B cell (primary cell): Measurements from ENCODE around the gene THEMIS. TPM values are rescaled to one million over a fixed set of nuclear protein-coding genes. Genes with fewer than 3 reads are reported as not detected.

Experiments used
- ATAC-seq: fragments of 200-7000 bp; cut with Tn5 transposase; one replicate; pipeline ENCODE4 v1.10.0; 2021; ENCODE audit warnings: low read depth, mild to moderate bottlenecking, moderate number of reproducible peaks, moderate library complexity
- CTCF ChIA-PET: fragments of 350-600 bp; sonication (Branson Sonifier 250); formaldehyde crosslinking; loops from one replicate; lab custom pipeline; 2021; ENCODE audit warnings: antibody characterized with exemption, inconsistent platforms; lab: Charles Lee
- POLR2A ChIA-PET: fragments of 350-600 bp; sonication (Branson Sonifier 250); formaldehyde crosslinking; loops from one replicate; lab custom pipeline; 2021; ENCODE audit warnings: antibody characterized with exemption; lab: Charles Lee
- DNase-seq: peaks from one replicate; pipeline ENCODE4 v3.0.0; 2013
- H2AFZ ChIP-seq: 2 replicates; pipeline ENCODE4 v1.6.1; 2012; ENCODE audit warnings: mild to moderate bottlenecking, low read depth, low read length; ENCODE audit not compliant: insufficient read depth, poor library complexity, severe bottlenecking
- H3K27ac ChIP-seq, 2 donors: 1 replicate in 1 of 2; 2 replicates in 1 of 2; pipeline ENCODE4 v1.5.1; 2012 to 2013; ENCODE audit warnings: low read length in 2 of 2, mild to moderate bottlenecking in 2 of 2, moderate library complexity in 1 of 2
- H3K27me3 ChIP-seq, 4 experiments: fragments of 200-600 bp in 1 of 4; sonication (generic) in 1 of 4; replicated peaks in 1 of 4; 1 replicate in 2 of 4; 2 replicates in 2 of 4; pipeline versions ENCODE4 v1.6.1 to v1.7.0; 2013 to 2016; ENCODE audit warnings: low read length in 3 of 4, mild to moderate bottlenecking in 2 of 4, mixed read lengths in 1 of 4, moderate library complexity in 1 of 4; ENCODE audit not compliant: insufficient read depth in 4 of 4, control insufficient read depth in 3 of 4; ENCODE audit errors: control extremely low read depth in 1 of 4
- H3K36me3 ChIP-seq, 2 experiments: replicated peaks in 1 of 2; 1 replicate in 1 of 2; 2 replicates in 1 of 2; pipeline versions ENCODE4 v1.6.1 to v1.7.1; 2013; ENCODE audit warnings: low read length in 1 of 2; ENCODE audit not compliant: insufficient read depth in 2 of 2, control insufficient read depth in 1 of 2; ENCODE audit errors: control extremely low read depth in 1 of 2, extremely low read depth in 1 of 2
- H3K4me1 ChIP-seq, 2 donors: fragments of 200-600 bp in 1 of 2; sonication (generic) in 1 of 2; 1 replicate in 1 of 2; 2 replicates in 1 of 2; pipeline versions ENCODE4 v1.5.1 to v1.6.1; 2013 to 2017; ENCODE audit warnings: low read length in 2 of 2; ENCODE audit not compliant: control insufficient read depth in 2 of 2, insufficient read depth in 2 of 2
- H3K4me2 ChIP-seq: replicated peaks from 2 replicates; pipeline ENCODE3; 2012; ENCODE audit warnings: mild to moderate bottlenecking, low read depth, low read length; ENCODE audit not compliant: poor library complexity, severe bottlenecking
- H3K4me3 ChIP-seq, 5 experiments: fragments of 200-600 bp in 1 of 5; sonication (generic) in 1 of 5; 1 replicate in 3 of 5; 2 replicates in 2 of 5; pipeline versions ENCODE4 v1.5.1 to v1.7.0; 2011 to 2016; ENCODE audit warnings: low read length in 4 of 5, mild to moderate bottlenecking in 4 of 5, low read depth in 2 of 5, control low read depth in 1 of 5, moderate library complexity in 1 of 5; ENCODE audit not compliant: insufficient read depth in 1 of 5; ENCODE audit errors: control extremely low read depth in 1 of 5, extremely low read depth in 1 of 5
- H3K79me2 ChIP-seq: fragments of 200-600 bp; sonication (generic); one replicate; pipeline ENCODE4 v1.6.0; 2016; ENCODE audit warnings: low read length; ENCODE audit not compliant: control insufficient read depth, insufficient read depth
- H3K9ac ChIP-seq: fragments of 200-600 bp; sonication (generic); 2 replicates; pipeline ENCODE4 v1.6.1; 2017; ENCODE audit warnings: mild to moderate bottlenecking, low read length, moderate library complexity
- H3K9me3 ChIP-seq, 3 donors: one replicate each; pipeline versions ENCODE4 v1.6.1 to v1.7.1; 2013; ENCODE audit warnings: low read length in 2 of 3; ENCODE audit not compliant: control insufficient read depth in 2 of 3, insufficient read depth in 1 of 3; ENCODE audit errors: control extremely low read depth in 1 of 3
- H4K20me1 ChIP-seq: 2 replicates; pipeline ENCODE4 v1.6.0; 2012; ENCODE audit warnings: mild to moderate bottlenecking, low read length; ENCODE audit not compliant: insufficient read depth, control insufficient read depth, poor library complexity, severe bottlenecking
- H3K27ac Mint-ChIP-seq: one replicate; pipeline ENCODE4 v1.8.0; 2021; ENCODE audit warnings: mixed read lengths
- H3K27me3 Mint-ChIP-seq: one replicate; pipeline ENCODE4 v1.8.0; 2021; ENCODE audit warnings: mixed read lengths
- H3K4me1 Mint-ChIP-seq: one replicate; pipeline ENCODE4 v1.8.0; 2021; ENCODE audit warnings: mixed read lengths
- H3K4me3 Mint-ChIP-seq: one replicate; pipeline ENCODE4 v1.8.0; 2021; ENCODE audit warnings: mixed read lengths
- H3K9me3 Mint-ChIP-seq: one replicate; pipeline ENCODE4 v1.8.0; 2022; ENCODE audit warnings: mixed read lengths; ENCODE audit not compliant: insufficient read depth
- CTCF ChIP-seq: fragments of 200-600 bp; IDR thresholded peaks from one replicate; pipeline ENCODE4 v1.8.0; 2022; ENCODE audit warnings: antibody characterized with exemption, mild to moderate bottlenecking
- EZH2 ChIP-seq: IDR thresholded peaks from 2 replicates; pipeline ENCODE4 v1.6.1; 2012; ENCODE audit warnings: borderline replicate concordance, low read depth, mild to moderate bottlenecking, moderate library complexity, low read length; ENCODE audit not compliant: insufficient read depth, poor library complexity, severe bottlenecking
- WGBS: methylation state at CpG from one replicate; pipeline ENCODE4 v1.1.5; 2013; ENCODE audit warnings: missing lambda C conversion rate; ENCODE audit not compliant: insufficient coverage; 5-methylcytosine and 5-hydroxymethylcytosine counted together
- intact Hi-C: fragments of 100-400 bp; cut with micrococcal nuclease; formaldehyde crosslinking; loops from one replicate; pipeline ENCODE4 v1.10.0; 2022
- polyA plus RNA-seq: library from polyadenylated mRNA; depleted of rRNA; stranded (reverse); fragments of >200 nt; gene quantifications from 2 replicates; pipeline ENCODE4 v1.2.3, GENCODE V29; 2012
- total RNA-seq, 2 donors: library from RNA; stranded (reverse); fragments of 120-200 nt in 1 of 2; gene quantifications; 1 replicate in 1 of 2; 2 replicates in 1 of 2; pipeline versions ENCODE4 v1.2.3 to v1.2.4, GENCODE V29; 2013 to 2022

The THEMIS gene
- total and polyA plus RNA-seq, 2 donors (not counting 1 experiment from before 2014, with no cell fraction given): 0.10 to 0.30 TPM

- H3K27me3 Mint-ChIP-seq: no peaks in the 10 kb centered on the region
- intact Hi-C loops: no loop called here
- Histone ChIP-seq H3K4me1 (no peaks in the 10 kb centered on the region), H3K4me2 (no peak overlapping the region), H3K36me3 (no peaks in the 10 kb centered on the region), H3K9ac (no peak overlapping the region), H3K4me3 (no peak overlapping the region), H3K27ac (no peak overlapping the region), H3K79me2 (no peaks in the 10 kb centered on the region), H4K20me1 (no peaks in the 10 kb centered on the region), H3K27me3 (no peaks in the 10 kb centered on the region), H3K9me3 (peaks cover 0 to 6% (median 0%) of the 10 kb centered on the region in 3 donors), H2AFZ (no peak overlapping the region)
- 96% methylated on average over 5 of the region's 5 CpGs for WGBS
- DNase-seq: no peak
- no peak overlapping the region for H3K4me3 Mint-ChIP-seq
- no peak for ATAC-seq
- H3K27ac Mint-ChIP-seq: no peak overlapping the region
- ChIA-PET CTCF (no interaction called here), POLR2A (no interaction called here)
- H3K4me1 Mint-ChIP-seq: no peaks in the 10 kb centered on the region
- no peaks in the 10 kb centered on the region for H3K9me3 Mint-ChIP-seq
- TF ChIP-seq CTCF: no peak
- TF ChIP-seq EZH2: no peak
Measured at GRCh38 chr6:127790571-127790970, 110.3 kb downstream of the THEMIS start.

GRCh38 chr6:127786109-127786508 is 114.7 kb downstream of the THEMIS start:
- no peak overlapping the region for H2AFZ ChIP-seq
- TF ChIP-seq EZH2 (no peak), CTCF (no peak)
- intact Hi-C loops: no loop called here
- Mint-ChIP-seq H3K4me1 (no peaks in the 10 kb centered on the region), H3K27ac (no peak overlapping the region), H3K27me3 (no peaks in the 10 kb centered on the region), H3K9me3 (no peaks in the 10 kb centered on the region), H3K4me3 (no peak overlapping the region)
- no peaks in the 10 kb centered on the region for H3K27me3 ChIP-seq
- DNase-seq (no peak), ATAC-seq (no peak)
- POLR2A ChIA-PET: no interaction called here
- H3K4me1 ChIP-seq: no peaks in the 10 kb centered on the region
- no peak overlapping the region for H3K27ac ChIP-seq
- CTCF ChIA-PET: no interaction called here
- peaks cover 0 to 6% (median 0%) of the 10 kb centered on the region in 3 donors for H3K9me3 ChIP-seq
- no peaks in the 10 kb centered on the region for H4K20me1 ChIP-seq
- WGBS: no CpG with 5 or more reads among the region's 1 CpG
- H3K4me3 ChIP-seq: no peak overlapping the region
- no peak overlapping the region for H3K9ac ChIP-seq
- no peaks in the 10 kb centered on the region for H3K79me2 ChIP-seq
- no peaks in the 10 kb centered on the region for H3K36me3 ChIP-seq
- H3K4me2 ChIP-seq: no peak overlapping the region
